A549 (cell line): Measurements from ENCODE around the gene LIPI. TPM values are rescaled to one million over a fixed set of nuclear protein-coding genes. Genes with fewer than 3 reads are reported as not detected.

Experiments used
- ATAC-seq, 2 experiments: fragments of 200-7000 bp in 1 of 2; fragments of >200 bp in 1 of 2; cut with Nextera tagmentation in 1 of 2; cut with Tn5 transposase in 1 of 2; 3 replicates each; pipeline versions ENCODE4 v1.8.0 to v1.9.1; 2018 to 2020; ENCODE audit warnings: mild to moderate bottlenecking in 1 of 2, moderate library complexity in 1 of 2
- CTCF ChIA-PET: fragments of 300-600 bp; sonication (Branson Sonifier 250); formaldehyde crosslinking; extraction: SDS; loops from one replicate; lab custom pipeline; 2021; ENCODE audit warnings: antibody characterized with exemption, inconsistent platforms; lab: Yijun Ruan, JAX
- POLR2A ChIA-PET: fragments of 350-600 bp; formaldehyde crosslinking; extraction: SDS; loops from one replicate; lab custom pipeline; 2021; ENCODE audit warnings: antibody characterized with exemption, inconsistent platforms; lab: Yijun Ruan, JAX
- DNase-seq, 2 experiments: peaks; one replicate each; pipeline versions ENCODE4 v3.0.0 to v3.0.0-alpha.2; 2011 to 2016; ENCODE audit warnings: low read depth in 1 of 2, low spot score in 1 of 2
- FAIRE-seq: peaks from 2 replicates; lab custom pipeline; 2011; peaks lifted over from hg19 to GRCh38; lab: Jason Lieb, UNC
- H3K27ac ChIP-seq, 2 experiments: fragments of >200 bp; sonication (Bioruptor Twin); formaldehyde crosslinking; 3 replicates each; pipeline ENCODE4 v1.5.1; 2016 to 2017
- H3K4me1 ChIP-seq: fragments of >200 bp; sonication (Bioruptor Twin); formaldehyde crosslinking; 3 replicates; pipeline ENCODE4 v1.6.1; 2016
- H3K4me2 ChIP-seq: fragments of >200 bp; sonication (Bioruptor Twin); formaldehyde crosslinking; 3 replicates; pipeline ENCODE4 v1.6.1; 2016
- H3K4me3 ChIP-seq: fragments of >200 bp; sonication (Bioruptor Twin); formaldehyde crosslinking; 3 replicates; pipeline ENCODE4 v1.5.1; 2016
- H3K9me3 ChIP-seq: fragments of >200 bp; sonication (Bioruptor Twin); formaldehyde crosslinking; 3 replicates; pipeline ENCODE4 v1.6.1; 2016
- BCL3 ChIP-seq: fragments of >200 bp; sonication (Bioruptor Twin); formaldehyde crosslinking; IDR thresholded peaks from 3 replicates; pipeline ENCODE4 v1.6.1; 2016
- CBX2 ChIP-seq: fragments of 200-600 bp; sonication (generic); IDR thresholded peaks from 2 replicates; pipeline ENCODE4 v1.6.1; 2016; ENCODE audit warnings: low read depth, mild to moderate bottlenecking, borderline replicate concordance
- CTCF ChIP-seq: fragments of >200 bp; sonication (Bioruptor Twin); formaldehyde crosslinking; IDR thresholded peaks from 3 replicates; pipeline ENCODE4 v1.5.1; 2016
- FOSL2 ChIP-seq, 2 experiments: fragments of 450-650 bp in 1 of 2; fragments of >200 bp in 1 of 2; sonication (Bioruptor Twin) in 1 of 2; formaldehyde crosslinking; IDR thresholded peaks; 2 replicates each; pipeline versions ENCODE4 v1.5.0 to v1.6.1; 2016 to 2020; ENCODE audit warnings: mild to moderate bottlenecking in 1 of 2, moderate library complexity in 1 of 2
- FOXS1 ChIP-seq: fragments of 250-450 bp; sonication (Bioruptor Pico); IDR thresholded peaks from 2 replicates; pipeline ENCODE4 v1.5.0; 2020; ENCODE audit warnings: mild to moderate bottlenecking, moderate library complexity
- GATA3 ChIP-seq: IDR thresholded peaks from 2 replicates; pipeline ENCODE4 v1.6.1; 2012; ENCODE audit warnings: borderline replicate concordance
- HEYL ChIP-seq: fragments of 250-450 bp; sonication (Bioruptor Pico); IDR thresholded peaks from 2 replicates; pipeline ENCODE4 v1.8.0; 2021; ENCODE audit warnings: mild to moderate bottlenecking, moderate library complexity
- MAFK ChIP-seq: fragments of 450-650 bp; IDR thresholded peaks from 2 replicates; pipeline ENCODE4 v1.6.1; 2014; ENCODE audit not compliant: partially characterized antibody
- MAZ ChIP-seq: fragments of 150-350 bp; IDR thresholded peaks from 2 replicates; pipeline ENCODE4 v1.6.1; 2014; ENCODE audit warnings: antibody characterized with exemption, low read depth, low read length, borderline replicate concordance
- NPAS2 ChIP-seq: fragments of 250-450 bp; sonication (Bioruptor Pico); IDR thresholded peaks from 2 replicates; pipeline ENCODE4 v1.8.0; 2022; ENCODE audit warnings: mild to moderate bottlenecking, moderate library complexity, borderline replicate concordance
- NR3C1 ChIP-seq: fragments of >200 bp; sonication (Bioruptor Twin); formaldehyde crosslinking; IDR thresholded peaks from 3 replicates; pipeline ENCODE4 v1.6.1; 2017
- TFCP2L1 ChIP-seq: fragments of 250-450 bp; sonication (Bioruptor Pico); IDR thresholded peaks from 2 replicates; pipeline ENCODE4 v1.5.0; 2021; ENCODE audit warnings: mild to moderate bottlenecking
- ZNF302 ChIP-seq: fragments of 250-450 bp; sonication (Bioruptor Pico); IDR thresholded peaks from 2 replicates; pipeline ENCODE4 v1.9.0; 2021; ENCODE audit warnings: inconsistent platforms, mild to moderate bottlenecking, moderate library complexity
- WGBS: methylation state at CpG from one replicate; pipeline ENCODE4 v1.1.6; 2017; ENCODE audit errors: missing lambda C conversion rate; 5-methylcytosine and 5-hydroxymethylcytosine counted together
- polyA plus RNA-seq, 4 experiments: library from polyadenylated mRNA; depleted of rRNA in 3 of 4; stranded (reverse); fragments of >200 nt; fragmentation: RNase III in 1 of 4; extraction: RNeasy Plus Mini Kit Qiagen cat#74134 plus additional on column Dnase treatment in 1 of 4; gene quantifications; 2 replicates in 3 of 4; 3 replicates in 1 of 4; pipeline ENCODE4 v1.2.3, GENCODE V29; 2011 to 2017

LIPI gene
- polyA plus RNA-seq, 2 of the 4 experiments (the other 2 are of a cell fraction): not detected

GRCh38 chr21:14074177-14074576, 136.6 kb downstream of the LIPI start (continued):
- TF ChIP-seq NPAS2: no peak

GRCh38 chr21:14073615-14074014, 137.1 kb downstream of the LIPI start:
- no peak overlapping the region for H3K27ac ChIP-seq
- H3K4me2 ChIP-seq: no peak overlapping the region
- ATAC-seq: no peak
- 84% methylated on average over 8 of the region's 16 CpGs for WGBS
- CTCF ChIA-PET: no interaction called here
- no peak overlapping the region for H3K4me3 ChIP-seq
- no peaks in the 10 kb centered on the region for H3K9me3 ChIP-seq
- FAIRE-seq: no peak
- TF ChIP-seq FOXS1 (CRISPR knock-in tag) (no peak), CBX2 (no peak), NR3C1 (no peak)
- TF ChIP-seq, all 56 proteins: peak for 0
- POLR2A ChIA-PET: no interaction called here
- no peak for DNase-seq
- no peaks in the 10 kb centered on the region for H3K4me1 ChIP-seq

GRCh38 chr21:14072761-14073535, 137.8 kb downstream of the LIPI start:
- WGBS: 94% methylated on average over 34 of the region's 46 CpGs
- CTCF ChIA-PET: no interaction called here
- no peak for DNase-seq
- no peak overlapping the region for H3K4me2 ChIP-seq
- TF ChIP-seq ZNF302 (CRISPR knock-in tag) (no peak), CTCF (no peak), FOSL2 (IDR thresholded peaks at IDR 0.05) (no peak), FOSL2 (CRISPR knock-in tag; IDR thresholded peaks at IDR 0.05) (no peak)
- TF ChIP-seq, all 56 proteins: peak for 0
- no peak overlapping the region for H3K27ac ChIP-seq
- no peaks in the 10 kb centered on the region for H3K9me3 ChIP-seq
- no peak for FAIRE-seq
- no peaks in the 10 kb centered on the region for H3K4me1 ChIP-seq
- POLR2A ChIA-PET: no interaction called here
- ATAC-seq: no peak
- H3K4me3 ChIP-seq: no peak overlapping the region

GRCh38 chr21:14071902-14072734, 138.6 kb downstream of the LIPI start:
- ATAC-seq (no peak), DNase-seq (no peak), FAIRE-seq (no peak)
- Histone ChIP-seq H3K4me1 (no peaks in the 10 kb centered on the region), H3K27ac (no peak overlapping the region), H3K4me3 (no peak overlapping the region), H3K4me2 (no peak overlapping the region), H3K9me3 (no peaks in the 10 kb centered on the region)
- 90% methylated on average over 25 of the region's 44 CpGs for WGBS
- POLR2A ChIA-PET: no interaction called here
- TF ChIP-seq HEYL (CRISPR knock-in tag) (no peak), TFCP2L1 (CRISPR knock-in tag) (no peak), MAZ (no peak), GATA3 (no peak), MAFK (no peak), BCL3 (no peak), CBX2 (no peak), ZNF302 (CRISPR knock-in tag) (no peak)
- CTCF ChIA-PET: no interaction called here
